Testis (tissue), 2 donors: ENCODE measurements around the gene PRKAR1B.

Source experiments
- POLR2A ChIP-seq: fragments of 450-650 bp; IDR thresholded peaks from one replicate; pipeline ENCODE4 v1.6.1; 2017; ENCODE audit warnings: antibody characterized with exemption, mild to moderate bottlenecking, moderate library complexity
- TF ChIP-seq, protein P1 (sequence below), 3 experiments: fragments of 450-650 bp in 2 of 3; fragments of 200-600 bp in 1 of 3; sonication (generic) in 1 of 3; IDR thresholded peaks; one replicate each; pipeline ENCODE4 v1.5.1; 2016 to 2019; ENCODE audit warnings: antibody characterized with exemption in 3 of 3, mild to moderate bottlenecking in 2 of 3, moderate library complexity in 1 of 3

DNA sequence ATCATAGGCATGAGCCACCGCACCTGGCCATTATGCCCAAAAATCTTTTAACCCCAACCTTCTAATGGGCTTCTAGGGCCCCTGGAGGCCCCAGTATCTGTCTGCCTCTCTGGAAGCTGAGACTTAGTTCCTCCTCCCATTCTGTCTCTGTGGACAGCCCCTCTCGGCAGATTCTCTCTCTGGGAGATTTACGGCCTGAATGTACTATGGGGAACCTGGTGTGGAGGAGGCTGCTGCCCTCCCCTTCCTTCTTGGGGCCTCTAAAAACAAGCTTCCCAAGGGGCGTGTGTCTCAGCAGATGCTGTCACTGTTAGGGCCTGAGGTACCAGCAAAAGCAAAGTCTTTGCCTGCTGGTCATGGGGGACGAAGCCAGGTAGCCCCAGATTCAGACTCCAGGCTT, 35.8 kb upstream of the PRKAR1B start:
- TF ChIP-seq, protein P1, sequence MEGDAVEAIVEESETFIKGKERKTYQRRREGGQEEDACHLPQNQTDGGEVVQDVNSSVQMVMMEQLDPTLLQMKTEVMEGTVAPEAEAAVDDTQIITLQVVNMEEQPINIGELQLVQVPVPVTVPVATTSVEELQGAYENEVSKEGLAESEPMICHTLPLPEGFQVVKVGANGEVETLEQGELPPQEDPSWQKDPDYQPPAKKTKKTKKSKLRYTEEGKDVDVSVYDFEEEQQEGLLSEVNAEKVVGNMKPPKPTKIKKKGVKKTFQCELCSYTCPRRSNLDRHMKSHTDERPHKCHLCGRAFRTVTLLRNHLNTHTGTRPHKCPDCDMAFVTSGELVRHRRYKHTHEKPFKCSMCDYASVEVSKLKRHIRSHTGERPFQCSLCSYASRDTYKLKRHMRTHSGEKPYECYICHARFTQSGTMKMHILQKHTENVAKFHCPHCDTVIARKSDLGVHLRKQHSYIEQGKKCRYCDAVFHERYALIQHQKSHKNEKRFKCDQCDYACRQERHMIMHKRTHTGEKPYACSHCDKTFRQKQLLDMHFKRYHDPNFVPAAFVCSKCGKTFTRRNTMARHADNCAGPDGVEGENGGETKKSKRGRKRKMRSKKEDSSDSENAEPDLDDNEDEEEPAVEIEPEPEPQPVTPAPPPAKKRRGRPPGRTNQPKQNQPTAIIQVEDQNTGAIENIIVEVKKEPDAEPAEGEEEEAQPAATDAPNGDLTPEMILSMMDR (IDR thresholded peaks at IDR 0.05): no peak
- TF ChIP-seq POLR2A: no peak
